ENCODE measurements around the gene ZNF827.

ZNF827 gene

DNA sequence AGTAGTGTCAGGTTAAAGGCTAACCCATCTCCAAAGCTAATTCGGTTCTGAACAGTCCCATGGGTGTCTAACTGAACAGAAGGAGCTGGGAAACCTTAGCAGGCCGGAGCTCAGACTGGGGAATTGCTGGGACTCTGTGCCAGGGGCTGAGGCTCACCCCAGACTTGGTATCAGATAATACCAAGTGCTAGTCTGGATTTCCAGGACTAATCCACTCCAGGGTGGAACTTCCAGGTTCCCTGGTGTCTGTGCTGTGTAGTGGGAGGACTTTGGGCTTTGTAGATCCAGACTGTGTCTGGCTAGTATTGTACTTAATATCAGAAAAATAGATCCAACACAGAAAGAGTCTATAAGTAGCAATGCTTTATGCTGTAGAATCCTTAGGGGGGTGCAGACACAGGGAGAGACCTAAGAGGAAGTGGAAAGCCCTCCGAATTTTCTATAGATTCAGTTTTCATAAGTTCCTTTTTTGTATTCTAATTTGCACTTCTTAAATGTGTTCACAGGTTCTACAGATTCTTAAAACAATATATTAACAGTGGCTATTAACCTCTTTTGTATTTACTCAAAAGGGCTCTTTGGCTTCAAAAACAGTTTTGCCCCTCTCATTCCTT, 4.1 kb downstream of the ZNF827 start:
- DNase-seq: no peak

DNA sequence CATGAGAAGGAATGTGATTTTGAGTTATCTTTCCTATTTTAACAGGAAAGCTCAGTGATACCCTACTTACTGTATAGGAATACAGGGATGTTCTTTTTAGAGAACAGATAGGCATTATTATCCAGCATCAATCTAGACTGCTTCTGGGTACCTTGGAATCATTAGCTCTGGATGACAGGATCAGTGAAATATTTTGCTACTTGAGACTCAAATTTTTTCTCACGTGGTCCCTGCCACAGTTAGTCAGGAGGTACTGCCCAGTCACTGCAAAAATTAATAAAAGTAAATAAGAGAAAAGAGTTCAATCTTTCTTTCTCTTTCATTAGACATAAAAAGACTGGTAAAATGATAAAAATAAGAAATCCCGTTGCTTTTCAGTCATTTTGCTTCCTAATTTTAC, 5.5 kb downstream of the ZNF827 start:
- DNase-seq: no peak

- DNase-seq: no peak
Measured at GRCh38 chr4:145931403-145931802, 7.2 kb downstream of the ZNF827 start.

DNA sequence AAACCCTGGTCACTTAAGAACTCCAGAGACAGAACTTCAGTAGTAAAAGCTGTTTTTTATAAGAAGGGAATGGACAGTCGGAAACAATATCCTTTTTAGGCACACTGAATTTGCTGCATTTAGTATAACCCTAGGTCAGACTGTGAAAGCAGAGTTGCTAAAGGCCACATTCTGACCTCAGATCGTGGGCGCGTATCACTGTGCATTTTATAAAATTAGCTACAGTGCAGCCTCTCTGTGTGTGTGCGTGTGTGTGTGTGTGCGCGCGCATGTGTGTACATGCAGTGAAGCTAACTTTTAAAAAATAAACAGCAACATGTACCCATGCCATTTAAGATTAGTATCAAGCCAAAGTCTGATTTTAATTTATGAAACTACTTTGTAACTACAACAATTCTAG, 8.0 kb downstream of the ZNF827 start:
- no peak for DNase-seq

GRCh38 chr4:145929415-145930178, 9.0 kb downstream of the ZNF827 start:
- no peak for DNase-seq

DNA sequence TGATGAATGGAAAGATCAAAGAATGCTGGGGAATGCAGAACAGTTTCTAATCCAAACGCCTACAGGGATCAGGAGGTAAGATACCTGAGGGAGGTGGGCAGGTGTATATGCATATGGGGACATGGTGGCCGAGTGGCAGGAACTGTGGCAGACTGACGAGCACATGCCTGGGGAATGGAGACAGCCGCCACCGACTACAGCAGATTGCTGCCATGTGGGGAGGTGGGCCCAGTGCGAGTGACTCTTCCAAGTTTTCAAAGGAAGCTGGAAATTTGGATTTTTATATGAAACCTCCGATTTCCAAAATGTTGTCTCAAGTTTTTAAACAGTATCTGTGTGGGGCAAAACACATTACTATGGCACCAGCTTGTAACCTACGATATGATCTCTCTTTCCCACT, 9.9 kb downstream of the ZNF827 start:
- no peak for DNase-seq

- DNase-seq: no peak
Measured at GRCh38 chr4:145927030-145927429, 11.6 kb downstream of the ZNF827 start.

- DNase-seq: no peak
Measured at GRCh38 chr4:145921231-145921630, 17.4 kb downstream of the ZNF827 start.

GRCh38 chr4:145920205-145920604, 18.4 kb downstream of the ZNF827 start:
- no peak for DNase-seq

GRCh38 chr4:145912376-145912775, 26.2 kb downstream of the ZNF827 start:
- DNase-seq: no peak

DNA sequence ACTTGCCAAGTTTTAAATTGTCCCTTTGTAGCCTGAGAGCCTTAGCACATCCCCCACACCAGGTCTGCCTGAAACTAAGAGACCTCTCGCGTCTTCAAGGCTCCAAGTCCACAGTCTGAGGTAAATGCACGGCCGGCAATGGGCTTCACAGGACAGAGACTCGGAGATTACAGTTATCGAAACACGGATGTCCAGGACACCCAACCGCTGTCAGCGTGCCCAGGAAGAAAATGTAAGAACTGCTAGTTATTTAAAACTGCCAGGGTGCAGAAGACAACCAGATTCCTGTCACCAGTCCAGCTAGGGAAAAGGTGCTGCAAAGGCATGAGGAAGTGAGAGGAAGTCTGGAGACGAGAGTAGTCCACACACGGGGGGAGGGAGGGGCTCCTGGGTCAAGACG, 28.9 kb downstream of the ZNF827 start:
- no peak for DNase-seq

DNA sequence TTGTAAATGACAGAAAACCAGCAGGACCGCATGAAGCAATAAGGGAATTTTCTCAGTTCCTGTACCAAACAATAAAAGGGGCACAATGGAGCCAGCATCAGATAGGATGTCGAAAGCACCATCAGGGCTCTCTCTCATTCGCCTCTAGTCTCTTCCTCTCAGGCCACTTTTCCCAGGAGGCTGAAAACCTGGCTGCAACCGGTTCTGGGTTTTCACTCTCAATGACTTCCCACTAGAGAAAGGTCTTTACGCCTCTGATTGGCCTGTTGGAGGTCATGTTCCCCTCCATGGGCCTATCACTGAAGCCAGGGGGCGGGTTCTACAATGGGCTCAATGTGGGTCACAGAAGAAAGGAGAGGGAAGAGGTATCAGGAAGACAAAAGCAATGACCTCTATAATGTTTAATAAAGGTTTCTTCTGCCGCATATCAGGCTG, 29.3 kb downstream of the ZNF827 start:
- no peak for DNase-seq

DNA sequence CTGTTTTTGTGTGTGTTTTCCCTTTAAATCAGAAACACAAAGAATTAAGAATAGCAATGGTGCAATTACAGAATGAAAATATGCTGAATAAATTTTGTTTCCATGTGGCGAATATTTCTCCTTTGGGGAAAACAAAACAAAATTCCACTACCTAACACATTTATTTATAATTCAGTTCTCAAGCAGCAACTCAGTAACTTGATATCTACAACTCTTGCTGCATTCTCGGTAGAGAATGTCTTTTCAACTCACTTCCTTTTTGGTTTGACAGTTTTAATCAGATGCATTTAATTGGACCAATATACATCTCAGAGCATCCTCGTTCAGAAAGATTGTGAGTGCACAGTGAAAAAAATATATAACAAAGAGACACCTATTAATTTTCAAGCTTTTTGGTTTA, 30.8 kb downstream of the ZNF827 start:
- DNase-seq: no peak

DNA sequence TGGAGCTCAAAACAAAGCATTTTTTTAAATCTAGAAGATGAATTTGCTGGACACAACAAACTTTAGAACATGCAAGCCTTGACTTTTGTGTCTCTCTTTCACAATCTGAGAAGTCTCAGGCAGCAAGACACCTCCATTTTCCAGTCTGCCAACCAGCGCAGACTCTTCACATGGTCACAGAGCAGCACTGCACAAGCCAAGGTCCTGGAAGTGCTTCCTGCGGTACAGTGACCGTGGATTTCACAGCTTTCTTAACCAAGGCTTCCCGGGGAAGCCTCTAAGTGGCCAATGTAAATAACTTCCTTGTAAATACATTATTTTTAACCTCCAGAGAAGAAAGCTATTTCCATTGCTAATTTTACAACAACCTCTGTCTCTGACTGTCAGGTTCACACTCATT, 31.2 kb downstream of the ZNF827 start:
- no peak for DNase-seq

- DNase-seq: no peak
Measured at GRCh38 chr4:145904413-145905177, 34.0 kb downstream of the ZNF827 start.

DNA sequence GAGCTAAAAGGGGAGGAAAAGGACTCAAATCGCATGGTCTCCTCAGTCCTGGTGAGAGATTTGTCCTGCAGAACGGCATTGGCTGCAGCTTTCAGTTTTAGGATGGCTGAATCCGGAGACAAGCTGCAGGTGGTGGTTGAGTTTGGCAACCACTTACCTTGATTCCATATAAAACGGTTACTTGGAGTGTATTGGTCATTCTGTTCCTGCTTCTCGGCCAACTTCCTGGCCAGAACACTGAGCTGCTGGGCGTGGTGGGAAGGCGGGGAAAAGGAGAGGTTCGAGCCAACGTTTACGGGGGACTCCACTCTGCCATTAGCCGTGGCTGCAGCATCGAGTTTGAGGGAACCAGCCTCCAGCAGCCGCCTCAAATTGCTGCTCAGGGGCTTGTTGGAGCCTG, 36.1 kb downstream of the ZNF827 start:
- DNase-seq: no peak

- DNase-seq: no peak
Measured at GRCh38 chr4:145899886-145900460, 38.6 kb downstream of the ZNF827 start.

- DNase-seq: no peak
Measured at GRCh38 chr4:145898926-145899531, 39.6 kb downstream of the ZNF827 start.

- DNase-seq: no peak
Measured at GRCh38 chr4:145898466-145898865, 40.2 kb downstream of the ZNF827 start.

- no peak for DNase-seq
Measured at GRCh38 chr4:145895056-145895455, 43.6 kb downstream of the ZNF827 start.

GRCh38 chr4:145891958-145892357, 46.7 kb downstream of the ZNF827 start:
- DNase-seq: no peak

- DNase-seq: no peak
Measured at GRCh38 chr4:145890689-145891088, 47.9 kb downstream of the ZNF827 start.

GRCh38 chr4:145888393-145888792, 50.2 kb downstream of the ZNF827 start:
- no peak for DNase-seq

Data from activated CD4-positive, alpha-beta T cell treated with anti-CD3 and anti-CD28 coated beads for 1 hour (primary cell).